PFSK-1 (cell line): ENCODE results near the gene DISC1.

ENCODE experiments used
- FOXP2 ChIP-seq: optimal IDR thresholded peaks from 2 replicates; pipeline ENCODE3; 2011; ENCODE audit warnings: borderline replicate concordance, control low read depth, inconsistent platforms; ENCODE audit not compliant: insufficient read depth; ENCODE audit errors: extremely low read length, extremely low read depth
- POLR2AphosphoS5 ChIP-seq: IDR thresholded peaks from 2 replicates; pipeline ENCODE4 v1.6.1; 2012; ENCODE audit warnings: low read depth, mild to moderate bottlenecking, control low read depth, low read length, moderate library complexity
- SIN3A ChIP-seq: IDR thresholded peaks from 2 replicates; pipeline ENCODE4 v1.6.1; 2012; ENCODE audit warnings: mild to moderate bottlenecking, low read length, moderate library complexity, borderline replicate concordance; ENCODE audit not compliant: insufficient read depth
- TAF1 ChIP-seq: IDR thresholded peaks from 2 replicates; pipeline ENCODE4 v1.6.1; 2012; ENCODE audit warnings: low read length, control low read depth, borderline replicate concordance; ENCODE audit not compliant: insufficient read depth
- TF ChIP-seq, protein P1 (sequence below), 2 experiments: IDR thresholded peaks; 2 replicates each; pipeline versions ENCODE4 v1.6.1 to v1.8.0; 2011 to 2012; ENCODE audit warnings: low read depth in 2 of 2, low read length in 2 of 2, control low read depth in 1 of 2, inconsistent platforms in 1 of 2, mild to moderate bottlenecking in 1 of 2, moderate library complexity in 1 of 2; ENCODE audit not compliant: insufficient read depth in 1 of 2

DISC1 gene

DNA sequence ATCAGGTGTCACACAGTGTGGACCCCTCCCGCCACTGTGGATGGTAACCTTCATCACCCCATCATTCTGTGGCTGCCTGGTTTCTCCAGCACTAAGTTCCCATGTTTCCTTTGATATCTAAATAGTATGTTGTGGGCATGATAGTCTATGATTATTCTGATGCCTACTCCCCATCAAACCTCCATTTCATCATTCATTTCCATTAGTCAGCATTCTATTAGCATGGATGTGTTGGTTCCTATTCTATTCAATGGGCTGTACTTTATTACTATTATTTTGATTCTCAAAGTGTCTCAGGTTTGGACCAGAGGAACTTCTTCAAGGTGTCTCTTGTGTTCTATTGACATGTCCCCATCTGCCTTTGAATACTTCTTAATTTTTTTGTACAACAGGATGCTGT, 112.0 kb downstream of the DISC1 start:
- TF ChIP-seq SIN3A (no peak), POLR2AphosphoS5 (no peak), FOXP2 (no peak), TAF1 (no peak)
- TF ChIP-seq, protein P1, sequence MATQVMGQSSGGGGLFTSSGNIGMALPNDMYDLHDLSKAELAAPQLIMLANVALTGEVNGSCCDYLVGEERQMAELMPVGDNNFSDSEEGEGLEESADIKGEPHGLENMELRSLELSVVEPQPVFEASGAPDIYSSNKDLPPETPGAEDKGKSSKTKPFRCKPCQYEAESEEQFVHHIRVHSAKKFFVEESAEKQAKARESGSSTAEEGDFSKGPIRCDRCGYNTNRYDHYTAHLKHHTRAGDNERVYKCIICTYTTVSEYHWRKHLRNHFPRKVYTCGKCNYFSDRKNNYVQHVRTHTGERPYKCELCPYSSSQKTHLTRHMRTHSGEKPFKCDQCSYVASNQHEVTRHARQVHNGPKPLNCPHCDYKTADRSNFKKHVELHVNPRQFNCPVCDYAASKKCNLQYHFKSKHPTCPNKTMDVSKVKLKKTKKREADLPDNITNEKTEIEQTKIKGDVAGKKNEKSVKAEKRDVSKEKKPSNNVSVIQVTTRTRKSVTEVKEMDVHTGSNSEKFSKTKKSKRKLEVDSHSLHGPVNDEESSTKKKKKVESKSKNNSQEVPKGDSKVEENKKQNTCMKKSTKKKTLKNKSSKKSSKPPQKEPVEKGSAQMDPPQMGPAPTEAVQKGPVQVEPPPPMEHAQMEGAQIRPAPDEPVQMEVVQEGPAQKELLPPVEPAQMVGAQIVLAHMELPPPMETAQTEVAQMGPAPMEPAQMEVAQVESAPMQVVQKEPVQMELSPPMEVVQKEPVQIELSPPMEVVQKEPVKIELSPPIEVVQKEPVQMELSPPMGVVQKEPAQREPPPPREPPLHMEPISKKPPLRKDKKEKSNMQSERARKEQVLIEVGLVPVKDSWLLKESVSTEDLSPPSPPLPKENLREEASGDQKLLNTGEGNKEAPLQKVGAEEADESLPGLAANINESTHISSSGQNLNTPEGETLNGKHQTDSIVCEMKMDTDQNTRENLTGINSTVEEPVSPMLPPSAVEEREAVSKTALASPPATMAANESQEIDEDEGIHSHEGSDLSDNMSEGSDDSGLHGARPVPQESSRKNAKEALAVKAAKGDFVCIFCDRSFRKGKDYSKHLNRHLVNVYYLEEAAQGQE (IDR thresholded peaks at IDR 0.05; ENCODE audit: insufficient read depth in 1 of 2, low read depth in 2 of 2, low read length in 2 of 2) = no peak

DNA sequence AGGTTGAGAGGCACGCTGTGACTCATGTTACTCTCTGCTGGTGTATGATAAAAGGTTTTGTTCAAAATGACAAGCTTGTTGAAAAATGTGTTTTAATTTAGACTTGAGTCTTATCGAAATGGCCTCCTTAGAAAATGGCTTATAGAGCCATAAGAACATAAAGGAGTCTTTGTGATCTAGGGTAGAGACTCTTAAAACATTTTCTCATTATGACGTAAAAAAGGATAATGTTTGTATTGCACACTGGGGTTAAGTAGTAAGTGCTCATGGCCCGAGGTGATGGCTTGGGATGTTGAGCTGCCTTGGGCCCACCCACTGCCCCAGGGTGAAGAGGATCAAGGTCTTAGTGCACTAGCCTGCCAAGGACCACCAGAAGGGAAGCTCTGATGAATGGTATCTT, 117.4 kb downstream of the DISC1 start:
- TF ChIP-seq, protein P1 (IDR thresholded peaks at IDR 0.05; ENCODE audit: insufficient read depth in 1 of 2, low read depth in 2 of 2, low read length in 2 of 2) = no peak
- TF ChIP-seq POLR2AphosphoS5 (no peak), TAF1 (no peak), SIN3A (no peak), FOXP2 (no peak)

DNA sequence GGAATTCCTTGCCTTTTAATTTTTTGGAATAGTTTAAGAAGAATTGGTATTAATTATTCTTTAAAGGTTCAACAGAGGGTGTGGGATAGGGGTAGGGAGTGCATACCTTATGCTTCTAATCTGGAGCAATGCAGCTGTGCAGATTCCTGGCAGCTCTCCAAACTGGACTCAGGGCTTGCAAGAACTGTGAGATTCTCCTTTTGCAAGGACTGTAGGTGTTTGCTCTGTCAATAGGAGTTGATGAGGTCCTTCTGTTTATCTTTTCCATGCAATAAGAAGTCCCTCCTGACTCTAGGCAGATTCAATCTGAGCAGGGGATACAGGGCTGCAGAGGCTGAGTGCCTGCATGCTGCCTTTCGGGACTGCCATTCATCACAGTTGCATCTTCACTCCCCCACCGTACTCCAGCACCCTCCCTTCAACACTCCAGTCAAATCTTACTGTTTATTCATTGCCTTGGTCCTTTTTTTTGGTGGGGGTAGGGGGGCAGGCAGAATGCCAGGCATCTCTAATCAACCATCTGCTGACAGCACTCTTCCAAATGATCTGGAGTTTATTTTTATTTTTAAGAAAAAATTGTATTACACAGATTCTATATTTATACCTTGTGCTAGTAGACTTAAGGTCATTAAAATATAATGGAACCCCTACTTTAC, 122.3 kb downstream of the DISC1 start:
- no peak for TF ChIP-seq FOXP2
- no peak for TF ChIP-seq SIN3A
- TF ChIP-seq, protein P1 (IDR thresholded peaks at IDR 0.05; ENCODE audit: insufficient read depth in 1 of 2, low read depth in 2 of 2, low read length in 2 of 2) = no peak
- no peak for TF ChIP-seq POLR2AphosphoS5
- no peak for TF ChIP-seq TAF1

DNA sequence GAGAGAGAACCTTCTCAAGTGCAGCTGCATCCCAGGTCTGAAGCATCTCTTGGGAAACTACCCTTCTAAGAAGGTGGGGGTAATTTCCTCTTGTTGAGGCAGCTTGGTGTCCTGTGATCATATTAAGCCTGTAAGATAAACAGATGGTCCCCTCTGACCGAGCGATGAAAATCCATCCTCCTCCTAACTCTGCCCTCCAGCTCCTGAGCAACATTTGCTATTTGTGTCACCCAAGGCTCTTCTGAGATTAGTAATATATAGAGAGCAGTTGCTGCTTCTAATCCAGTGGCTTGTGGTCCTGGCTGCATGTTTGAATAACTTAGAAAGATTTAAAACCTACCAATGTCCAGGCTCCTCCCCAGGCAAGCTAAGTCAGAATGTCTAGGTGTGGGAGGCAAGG, 123.7 kb downstream of the DISC1 start:
- TF ChIP-seq TAF1 (no peak), SIN3A (no peak), FOXP2 (no peak), POLR2AphosphoS5 (no peak)
- TF ChIP-seq, protein P1 (IDR thresholded peaks at IDR 0.05; ENCODE audit: insufficient read depth in 1 of 2, low read depth in 2 of 2, low read length in 2 of 2) = no peak

DNA sequence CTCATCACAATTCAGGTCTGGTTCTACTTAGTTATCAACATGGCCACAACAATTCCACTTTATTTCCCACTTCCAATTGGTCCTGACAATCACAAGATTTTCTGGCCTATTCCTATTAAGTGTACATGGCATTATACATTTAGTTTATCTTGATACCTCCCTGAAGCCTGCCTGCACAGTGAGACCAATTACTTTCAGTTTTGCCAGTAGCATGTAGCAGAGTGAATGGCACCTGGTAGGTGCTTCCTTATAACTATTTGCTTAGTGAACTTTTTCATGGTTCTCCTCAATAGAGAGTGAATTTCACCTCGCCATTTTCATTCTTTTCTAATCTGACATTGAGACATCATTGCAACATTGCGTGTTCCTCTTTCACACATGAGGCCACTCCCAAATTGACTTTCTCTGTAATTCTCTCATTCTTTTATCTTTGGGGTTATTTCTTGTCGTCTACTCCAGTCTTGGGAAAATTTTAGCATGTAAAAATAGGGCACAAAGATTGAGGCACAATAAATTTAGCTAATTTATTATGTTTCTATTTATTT, 124.3 kb downstream of the DISC1 start:
- TF ChIP-seq POLR2AphosphoS5 (no peak), SIN3A (no peak), TAF1 (no peak), FOXP2 (no peak)
- TF ChIP-seq, protein P1 (IDR thresholded peaks at IDR 0.05; ENCODE audit: insufficient read depth in 1 of 2, low read depth in 2 of 2, low read length in 2 of 2) = no peak
